A673 (cell line): ENCODE results near the gene ROMO1.

Experiments used
- CTCF ChIP-seq: fragments of 300-800, 200-600 bp; sonication (generic); conservative IDR thresholded peaks from 2 replicates; pipeline ENCODE4 v1.5.1; 2017; ENCODE audit warnings: low read depth, mild to moderate bottlenecking, antibody characterized with exemption, low read length, moderate library complexity, mixed read lengths
- EZH2 ChIP-seq: fragments of 200-600 bp; sonication (generic); IDR thresholded peaks from 2 replicates; pipeline ENCODE4 v1.6.1; 2017; ENCODE audit warnings: borderline replicate concordance, low read depth, mild to moderate bottlenecking, mixed read lengths, antibody characterized with exemption, low read length; ENCODE audit not compliant: poor library complexity, severe bottlenecking

- TF ChIP-seq CTCF (no peak), EZH2 (no peak)
These were observed 17.2 kb upstream of the ROMO1 start for GRCh38 chr20:35681960-35682359.
